Fibroblast of the conjunctiva (primary cell): ENCODE data around the gene CGB3.
"Not testable (repeated sequence)": the region's sequence is repeated elsewhere in the genome, so short reads cannot be mapped to it uniquely, and the experiment has no call there.

Experiments
- DNase-seq: peaks from one replicate; pipeline ENCODE4 v3.0.0-alpha.2; 2010; ENCODE audit warnings: low read depth

Gene CGB3

DNA sequence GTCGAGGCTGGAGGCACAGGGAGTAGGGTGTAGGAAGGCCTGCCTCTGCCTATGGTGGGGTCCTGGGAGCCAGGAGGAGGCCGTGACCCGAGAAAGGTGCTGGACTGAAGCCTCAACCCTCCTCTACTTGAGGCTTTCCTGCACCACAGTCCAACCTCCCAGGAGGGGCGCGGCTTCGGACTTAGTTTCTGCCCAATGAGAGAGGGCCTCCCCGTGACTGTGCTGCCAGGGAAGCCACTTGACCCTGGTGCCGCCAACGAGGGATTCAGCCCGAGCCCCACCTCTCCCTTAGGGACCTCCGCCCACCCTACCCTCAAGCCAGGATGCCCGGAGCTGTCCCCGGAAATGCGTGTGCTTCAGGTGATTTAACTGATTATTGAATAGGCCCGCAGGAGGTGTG is at the start of gene CGB3:
CGB3 (minus strand) TSS at position 101 of the 400 bp plus-strand sequence. CDS start 362 bp downstream, outside the sequence.
- not testable (repeated sequence) for DNase-seq

GRCh38 chr19:49071860-49072547 is 47.9 kb upstream of the CGB3 start:
- DNase-seq, result no peak

GRCh38 chr19:49070416-49070815 is 46.3 kb upstream of the CGB3 start:
- no peak for DNase-seq

- no peak for DNase-seq
Observed at GRCh38 chr19:49069026-49069425, 44.9 kb upstream of the CGB3 start.

GRCh38 chr19:49067554-49067953 is 43.4 kb upstream of the CGB3 start:
- no peak for DNase-seq

DNA sequence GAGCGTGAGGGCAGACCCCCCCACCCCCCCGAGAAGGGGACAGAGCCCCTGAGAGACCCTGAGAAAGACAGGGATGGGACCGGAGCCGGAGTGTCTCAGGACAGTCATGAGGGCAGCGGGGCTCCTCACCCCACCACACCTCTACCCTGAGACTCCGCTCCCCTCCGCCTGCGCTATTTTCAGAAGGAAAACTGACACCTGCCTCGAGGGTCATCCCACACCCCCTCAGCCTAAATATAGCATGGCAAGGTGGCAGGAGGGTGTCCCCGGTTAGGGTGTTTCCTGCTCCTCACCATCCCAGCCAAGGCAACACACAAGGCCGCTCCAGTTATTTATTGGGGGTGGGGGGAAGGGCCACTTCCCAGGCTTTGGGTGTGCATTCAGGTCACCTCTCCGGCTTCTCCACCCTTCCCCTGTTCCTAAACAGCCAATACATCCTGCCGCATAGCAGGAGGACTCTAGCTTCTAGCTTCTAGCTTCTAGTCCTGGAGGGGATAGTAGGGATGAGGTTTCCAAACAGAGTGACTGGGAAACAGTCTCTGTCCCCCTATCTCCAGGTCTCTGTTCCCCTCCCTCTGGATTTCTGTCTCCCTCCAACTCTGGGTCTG is 41.9 kb upstream of the CGB3 start:
- DNase-seq, result no peak

- no peak for DNase-seq
Observed at GRCh38 chr19:49064768-49065611, 40.9 kb upstream of the CGB3 start, which contains the start of gene NTF4. TSS of gene NTF4 (minus strand) at chr19:49064818. CDS start at chr19:49061997, 2,821 bp downstream.

DNA sequence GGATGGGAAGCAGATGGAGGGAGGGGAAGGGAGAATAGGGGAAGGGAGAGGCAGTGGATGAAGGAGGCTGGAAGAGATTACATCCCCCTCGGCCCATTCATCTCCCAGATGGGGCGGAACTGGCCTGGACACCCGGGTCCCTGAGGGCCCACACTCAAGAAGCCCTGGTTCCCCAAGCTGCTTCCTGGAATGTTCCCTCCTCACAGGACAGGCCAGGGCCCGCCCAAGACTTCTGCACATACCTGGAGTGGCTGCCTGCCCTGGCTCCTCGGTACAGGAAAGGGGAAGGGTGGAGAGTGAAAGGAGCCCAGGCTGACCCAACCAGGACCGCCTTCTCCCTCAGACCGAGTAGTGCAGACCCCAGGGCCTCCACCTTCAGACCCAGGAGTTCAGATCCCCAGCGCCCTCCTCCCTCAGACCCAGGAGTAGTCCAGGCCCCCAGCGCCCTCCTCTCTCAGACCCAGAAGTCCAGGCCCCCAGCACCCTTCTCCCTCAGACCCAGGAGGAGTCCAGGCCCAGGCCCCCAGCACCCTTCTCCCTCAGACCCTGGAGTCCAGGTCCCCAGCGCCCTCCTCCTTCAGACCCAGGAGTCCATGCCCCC is 40.0 kb upstream of the CGB3 start:
- no peak for DNase-seq

- DNase-seq, result no peak
Observed at GRCh38 chr19:49061445-49061844, 37.3 kb upstream of the CGB3 start.

DNA sequence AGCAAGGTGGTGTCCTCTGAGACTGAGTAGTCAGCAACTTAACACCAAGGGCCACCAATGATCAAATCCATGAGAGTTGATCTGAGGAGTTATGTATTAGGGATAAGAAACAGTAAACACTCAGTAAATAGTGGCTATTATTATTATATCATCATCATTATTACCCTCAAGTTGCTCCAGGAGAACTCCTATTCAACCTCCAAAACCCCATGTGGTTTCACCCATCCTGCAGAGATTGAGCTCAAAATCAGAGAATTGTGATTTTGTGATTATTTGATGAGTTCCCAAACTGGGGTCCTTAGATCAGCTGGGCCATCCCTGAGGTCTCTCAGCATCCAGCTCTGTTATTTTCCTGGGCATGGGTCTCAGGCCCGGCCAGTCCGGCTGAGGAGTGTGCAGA is 36.9 kb upstream of the CGB3 start:
- no peak for DNase-seq

- no peak for DNase-seq
Observed at GRCh38 chr19:49059053-49059452, 34.9 kb upstream of the CGB3 start.

DNA sequence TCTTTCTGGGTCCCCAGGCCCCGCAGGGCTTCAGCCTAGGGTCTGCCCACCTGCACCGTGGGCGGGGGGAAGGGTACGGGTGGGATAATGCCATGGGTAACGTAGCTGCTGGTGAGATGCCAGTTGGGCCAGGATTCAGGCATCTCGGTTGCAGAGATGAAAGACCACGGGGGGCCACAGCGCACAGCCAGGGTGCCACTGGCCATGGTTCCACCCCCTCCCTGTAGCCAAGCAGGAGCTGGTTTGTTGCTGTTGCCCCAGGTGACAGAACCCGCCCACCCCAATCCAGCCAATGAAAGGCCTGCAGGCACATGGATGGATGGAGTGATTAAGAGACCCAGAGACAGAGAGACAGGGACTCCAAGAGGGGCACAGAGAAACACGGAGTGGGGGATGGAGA is 34.4 kb upstream of the CGB3 start:
- no peak for DNase-seq

DNA sequence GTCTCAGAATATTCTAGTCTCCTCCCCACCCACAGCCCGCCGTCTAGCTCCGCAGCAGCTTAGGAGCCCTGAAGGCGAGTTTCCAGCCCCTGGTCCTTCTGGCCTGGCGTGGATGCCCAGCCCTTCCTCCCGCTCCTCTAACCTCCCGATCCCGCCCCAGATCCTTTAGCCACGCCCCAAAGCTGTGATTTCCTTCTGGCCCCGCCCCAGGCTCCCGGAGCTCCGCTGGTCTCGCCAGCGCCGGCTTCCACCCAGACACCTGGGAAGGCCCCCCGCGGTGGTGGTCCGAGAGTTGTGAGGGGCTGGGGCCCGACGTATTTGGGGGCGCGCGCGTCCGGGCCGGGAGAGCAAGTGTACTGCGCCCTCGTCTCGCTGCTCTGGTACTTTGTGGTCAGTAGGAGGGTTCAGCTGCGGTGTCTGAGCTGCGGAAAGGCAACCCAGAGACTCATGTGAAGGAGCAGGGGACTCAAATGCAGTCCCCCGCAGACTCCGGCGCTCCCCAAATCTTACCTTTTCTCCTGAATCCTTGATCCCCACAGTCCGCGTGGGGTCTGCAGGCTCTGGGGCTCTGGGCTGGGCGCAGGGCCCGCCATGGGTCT is 33.6 kb upstream of the CGB3 start, which contains the start of gene CGB7:
CGB7 (minus strand) TSS at position 114 of the 599 bp plus-strand sequence. CDS start 2,374 bp downstream, outside the sequence.
- peak; percentile 16 for DNase-seq

GRCh38 chr19:49056902-49057596 is 32.9 kb upstream of the CGB3 start:
- not testable (repeated sequence) for DNase-seq

- DNase-seq, result no peak
Observed at GRCh38 chr19:49056101-49056901, 32.2 kb upstream of the CGB3 start.

GRCh38 chr19:49050376-49051033 is 26.4 kb upstream of the CGB3 start:
- not testable (repeated sequence) for DNase-seq

- not testable (repeated sequence) for DNase-seq
Observed at GRCh38 chr19:49049834-49050233, 25.7 kb upstream of the CGB3 start.

- not testable (repeated sequence) for DNase-seq
Observed at GRCh38 chr19:49049011-49049410, 24.9 kb upstream of the CGB3 start, which contains the start of gene CGB8. TSS of gene CGB8 (minus strand) at chr19:49049111. CDS start at chr19:49048739, 372 bp downstream.

GRCh38 chr19:49043548-49043947 is 19.4 kb upstream of the CGB3 start, which contains the start of gene CGB5:
TSS of gene CGB5 (plus strand) at chr19:49043848. CDS start at chr19:49044210, 362 bp downstream.
- DNase-seq, result not testable (repeated sequence)
